Colon (tissue), 2 donors: ENCODE measurements around the gene SMYD3.
"Not testable (repeated sequence)": the region's sequence is repeated elsewhere in the genome, so short reads cannot be mapped to it uniquely, and the experiment has no call there.

ENCODE experiments used
- FAIRE-seq: peaks from 2 replicates; lab custom pipeline; 2012; peaks lifted over from hg19 to GRCh38; lab: Jason Lieb, UNC
- donor health status: control.
- donor health status: control.

The SMYD3 gene

DNA sequence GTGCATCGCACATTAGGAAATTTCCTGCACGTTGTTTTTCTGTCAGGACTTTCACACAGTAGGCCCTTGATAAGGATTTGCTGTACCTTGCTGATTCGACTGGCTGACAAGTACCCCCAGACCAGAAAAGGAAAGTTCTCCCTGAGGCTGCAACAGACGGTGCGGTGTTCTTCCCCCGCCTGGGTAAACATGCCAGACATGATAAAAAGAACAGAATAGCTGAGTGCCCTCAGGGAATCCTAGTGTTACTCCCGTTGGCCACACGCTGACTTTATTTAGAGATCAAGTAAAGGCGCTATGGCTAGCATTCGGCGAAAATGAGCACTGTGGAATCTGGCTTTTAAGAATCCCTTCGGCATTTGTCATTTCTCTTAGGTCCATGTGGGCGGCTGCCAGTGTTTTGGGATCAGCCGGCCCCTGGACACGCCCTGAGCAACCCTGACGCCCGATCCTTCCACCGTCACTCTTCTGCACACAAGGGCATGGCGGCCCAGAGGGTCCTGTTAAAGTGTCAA is 744.6 kb downstream of the SMYD3 start:
- FAIRE-seq = no peak

DNA sequence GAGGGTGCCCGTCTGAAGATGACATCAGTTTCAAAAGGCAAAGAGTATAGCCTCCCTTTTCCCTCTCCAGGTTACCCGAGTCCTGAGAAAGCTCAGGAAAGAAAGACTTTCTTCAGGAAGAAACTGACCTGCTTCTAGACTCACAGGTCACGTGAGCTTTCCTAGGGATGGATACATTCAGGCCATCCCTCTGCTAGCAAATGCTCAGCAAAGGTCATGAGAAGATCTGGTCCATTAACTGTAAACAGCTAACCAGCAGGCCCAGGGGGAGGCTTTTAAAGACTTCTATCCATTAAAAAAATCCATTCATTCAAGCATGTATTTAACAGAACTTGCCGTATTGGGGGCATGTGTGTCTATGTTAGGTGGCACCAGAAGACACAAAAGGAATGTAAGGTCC is 746.8 kb downstream of the SMYD3 start:
- FAIRE-seq = no peak

DNA sequence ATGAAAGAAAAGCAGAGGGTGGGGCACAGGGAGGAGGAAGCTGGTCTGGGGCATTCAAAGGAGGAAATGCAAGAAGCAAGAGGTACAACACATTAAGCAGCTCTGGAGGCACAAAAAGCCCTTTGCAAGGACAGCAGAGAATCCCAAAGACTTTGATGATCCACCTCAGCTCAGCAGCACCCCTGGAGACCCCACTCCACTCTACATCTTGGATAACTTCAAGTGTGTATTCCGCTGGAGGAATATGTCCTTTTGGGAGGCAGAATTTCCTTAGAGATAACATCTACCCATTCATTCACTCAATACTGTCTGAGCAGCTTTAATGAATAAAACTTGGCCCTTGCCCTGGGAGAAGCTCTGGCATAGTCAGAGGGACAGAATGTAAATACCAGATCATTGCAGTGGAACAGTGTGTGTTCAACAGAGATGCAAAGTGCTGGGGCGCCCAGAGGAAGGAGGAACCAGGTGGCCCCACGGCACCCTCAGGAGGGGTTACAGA is 752.6 kb downstream of the SMYD3 start:
- FAIRE-seq = no peak

DNA sequence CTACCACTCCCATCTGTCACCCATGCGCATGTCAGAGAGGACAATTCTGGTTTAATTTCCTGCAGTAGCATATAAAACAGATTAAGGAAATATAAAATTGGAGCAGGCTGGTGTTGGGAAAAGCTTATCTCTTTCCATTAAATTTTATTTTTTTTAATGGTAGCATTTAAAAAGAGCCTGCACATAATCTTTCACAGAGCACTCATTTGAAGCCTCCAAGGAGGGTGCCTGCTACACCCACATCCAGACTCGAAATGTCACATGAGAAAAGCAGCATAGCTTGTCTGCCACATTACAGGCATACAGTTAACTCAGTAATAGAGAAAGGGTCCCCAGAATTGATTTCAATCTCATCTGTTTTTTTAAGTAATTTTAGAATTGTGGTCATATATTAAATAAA is 753.3 kb downstream of the SMYD3 start:
- FAIRE-seq = no peak

DNA sequence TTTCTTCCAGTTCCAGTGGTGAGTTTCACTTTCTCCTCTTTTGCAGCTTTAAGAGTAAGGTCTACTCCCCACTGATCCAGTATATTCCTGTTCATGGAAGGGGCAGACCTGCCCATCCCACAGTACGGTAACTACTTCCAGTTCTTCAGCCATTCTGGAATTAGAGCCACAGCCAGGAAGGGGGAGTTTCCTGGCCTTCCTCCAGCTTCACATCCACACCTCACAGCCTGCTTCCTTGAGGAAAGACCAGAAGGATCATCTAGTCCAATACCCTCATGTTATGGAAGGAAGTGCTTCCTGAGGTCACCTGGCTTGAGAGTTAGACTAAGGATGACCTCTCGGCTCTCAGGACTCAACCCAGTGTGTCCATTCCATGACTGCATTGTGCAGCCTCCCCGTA is 754.5 kb downstream of the SMYD3 start:
- FAIRE-seq = no peak

DNA sequence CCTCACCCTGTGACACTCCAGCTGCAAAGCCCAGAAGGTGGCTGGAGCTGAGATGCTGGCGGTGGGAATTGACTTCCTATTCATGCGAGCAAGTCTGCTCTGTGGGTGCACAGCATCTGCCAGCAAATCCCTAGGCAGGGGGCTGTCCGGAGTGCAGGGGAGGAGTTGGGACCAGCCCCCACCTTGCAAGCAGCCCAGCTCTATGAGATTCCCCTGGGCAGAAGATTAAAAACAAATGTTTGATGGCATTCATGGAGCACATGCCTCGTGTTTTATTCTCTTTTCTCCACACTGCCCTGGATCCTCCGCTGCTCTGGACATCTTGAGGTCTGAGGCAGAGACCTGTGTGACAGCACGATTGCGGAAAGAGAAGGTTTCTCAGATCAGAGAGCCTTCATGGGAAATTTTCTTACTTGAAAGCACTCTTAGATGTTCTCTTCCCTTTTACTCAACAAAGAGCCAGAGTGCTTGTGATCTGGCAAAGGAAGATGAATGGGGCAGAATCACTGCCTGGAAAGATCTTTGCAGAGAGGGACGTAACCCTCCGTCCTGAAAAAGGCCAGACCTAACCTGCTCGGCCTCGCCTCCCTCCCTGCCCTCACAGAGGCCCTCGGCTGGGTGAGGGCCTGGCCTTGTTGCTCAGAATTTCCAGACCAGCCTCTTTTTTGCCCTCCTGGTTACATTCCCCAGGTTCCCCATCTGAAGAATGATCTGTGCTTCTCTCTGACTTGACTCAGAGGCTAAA is 755.2 kb downstream of the SMYD3 start:
- no peak for FAIRE-seq

DNA sequence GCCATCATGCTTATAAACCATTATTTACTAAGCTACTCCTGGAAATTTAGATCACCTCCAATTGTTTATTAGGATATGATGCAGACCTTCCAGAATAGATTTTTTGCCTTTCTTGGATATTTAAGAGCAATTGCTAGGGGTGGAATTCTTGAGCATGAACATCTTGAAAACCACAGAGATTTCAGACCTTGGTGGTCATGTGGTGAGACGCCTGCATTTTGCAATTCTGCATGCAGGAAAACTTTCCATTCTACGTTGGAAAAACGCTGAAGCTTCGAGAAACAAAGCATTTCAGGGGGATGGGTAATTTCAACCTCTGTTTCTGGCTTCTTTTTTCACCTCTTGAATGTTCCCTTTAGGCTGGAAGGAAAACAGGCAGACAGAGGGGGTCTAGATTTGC is 756.0 kb downstream of the SMYD3 start:
- FAIRE-seq = no peak

DNA sequence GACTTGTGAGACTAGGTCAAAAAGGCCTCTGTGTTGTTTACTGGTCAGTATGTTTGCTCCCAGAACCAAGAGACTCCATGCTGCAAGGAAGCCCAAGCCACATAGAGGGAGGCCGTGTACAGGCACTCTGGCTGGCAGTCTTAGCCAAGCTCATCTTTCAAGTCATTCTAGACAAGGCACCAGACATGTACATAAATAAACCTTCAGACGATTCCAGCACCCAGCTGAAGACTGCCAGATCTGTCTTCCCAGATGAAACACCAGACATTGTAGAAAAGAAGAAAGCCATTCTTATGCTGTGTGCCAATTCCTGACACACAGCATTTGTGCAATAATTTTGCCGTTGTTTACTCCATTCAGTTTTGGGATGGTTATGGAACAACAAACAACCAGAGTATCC is 756.8 kb downstream of the SMYD3 start:
- no peak for FAIRE-seq

DNA sequence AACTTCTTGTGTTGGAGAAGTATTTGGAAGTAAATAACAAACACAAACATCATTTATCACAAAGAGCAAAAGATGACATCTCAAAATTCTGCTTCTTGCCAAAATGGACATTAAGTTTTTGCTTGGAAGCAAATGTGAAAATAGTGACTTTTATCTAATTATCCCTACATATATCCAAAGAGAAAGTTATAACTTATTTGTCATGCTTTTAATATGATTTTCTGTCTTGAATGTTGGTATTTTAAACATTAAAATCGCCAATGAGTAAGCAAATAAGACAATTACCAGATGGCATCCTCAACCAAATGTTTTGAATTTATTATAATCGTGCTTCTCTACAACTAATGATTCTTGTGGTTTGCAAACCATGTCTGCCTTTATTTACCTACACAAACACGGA is 758.0 kb downstream of the SMYD3 start:
- no peak for FAIRE-seq

DNA sequence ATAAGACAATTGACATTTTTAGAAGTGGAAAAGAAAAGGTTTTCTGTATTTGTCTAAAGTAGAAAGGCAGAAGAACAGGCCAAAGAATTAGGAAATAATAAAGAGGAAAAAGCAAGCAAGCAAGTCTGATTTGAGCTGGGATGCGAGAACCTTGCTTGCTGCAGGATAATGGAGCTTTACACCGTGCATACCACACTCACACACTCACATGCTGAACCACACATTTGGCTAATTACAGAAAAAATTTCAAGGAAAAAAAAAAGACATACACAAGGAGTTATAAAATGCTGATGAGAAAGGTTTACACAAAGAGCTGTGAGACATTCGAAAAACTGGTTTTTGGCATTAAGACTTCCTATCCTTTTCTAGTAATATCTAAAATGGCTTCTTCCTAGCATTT is 758.4 kb downstream of the SMYD3 start:
- no peak for FAIRE-seq

DNA sequence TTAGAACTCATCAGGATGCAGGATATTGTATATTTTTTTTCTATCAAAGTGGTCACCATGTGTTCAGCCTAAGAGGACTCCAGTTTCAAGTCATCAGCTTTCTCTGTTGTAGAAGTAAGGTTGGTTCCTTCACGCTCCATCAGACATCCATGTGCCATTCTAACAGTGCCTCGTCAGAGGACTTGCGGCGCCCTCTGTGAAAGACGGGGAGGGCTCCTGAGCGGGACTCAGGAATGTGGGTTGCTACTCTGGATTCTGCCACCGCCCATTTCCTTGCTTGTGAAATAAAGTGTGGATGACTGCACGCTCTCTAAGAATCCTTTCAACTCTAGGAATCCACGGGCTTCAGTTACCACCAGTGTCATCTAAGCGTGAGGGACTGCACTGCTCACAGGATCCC is 758.8 kb downstream of the SMYD3 start:
- FAIRE-seq = no peak

DNA sequence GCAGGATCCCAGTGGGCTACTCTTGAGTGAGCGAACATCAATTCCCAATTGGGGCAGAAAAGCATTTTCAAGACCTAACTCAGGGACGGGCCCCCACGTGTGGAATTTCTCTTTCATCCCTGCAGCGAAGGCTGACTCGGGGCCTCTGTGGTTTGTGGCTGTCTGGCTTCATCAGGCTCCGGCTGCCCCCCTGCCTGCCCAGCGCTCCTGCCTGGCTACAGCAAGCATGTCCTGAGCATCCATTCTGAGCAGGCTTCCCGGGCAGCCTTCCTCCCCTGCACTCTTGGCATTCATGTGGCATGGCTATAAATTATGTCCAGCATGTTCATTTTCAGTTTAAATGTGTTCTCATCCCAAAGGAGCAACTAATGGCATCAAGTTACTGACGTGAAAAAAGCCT is 764.2 kb downstream of the SMYD3 start:
- no peak for FAIRE-seq

DNA sequence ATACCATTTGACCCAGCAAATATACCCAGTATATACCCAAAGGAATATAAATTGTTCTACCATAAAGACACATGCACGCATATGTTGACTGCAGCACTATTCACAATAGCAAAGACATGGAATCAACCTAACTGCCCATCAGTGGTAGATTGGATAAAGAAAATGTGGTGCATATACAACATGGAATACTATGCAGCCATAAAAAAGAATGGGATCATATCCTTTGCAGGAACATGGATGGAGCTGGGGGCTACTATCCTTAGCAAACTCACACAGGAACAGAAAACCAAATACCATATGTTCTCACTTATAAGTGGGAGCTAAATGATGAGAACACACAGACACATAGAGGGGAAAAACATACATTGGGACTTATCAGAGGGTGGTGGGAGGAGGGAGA is 766.7 kb downstream of the SMYD3 start:
- not testable (repeated sequence) for FAIRE-seq

DNA sequence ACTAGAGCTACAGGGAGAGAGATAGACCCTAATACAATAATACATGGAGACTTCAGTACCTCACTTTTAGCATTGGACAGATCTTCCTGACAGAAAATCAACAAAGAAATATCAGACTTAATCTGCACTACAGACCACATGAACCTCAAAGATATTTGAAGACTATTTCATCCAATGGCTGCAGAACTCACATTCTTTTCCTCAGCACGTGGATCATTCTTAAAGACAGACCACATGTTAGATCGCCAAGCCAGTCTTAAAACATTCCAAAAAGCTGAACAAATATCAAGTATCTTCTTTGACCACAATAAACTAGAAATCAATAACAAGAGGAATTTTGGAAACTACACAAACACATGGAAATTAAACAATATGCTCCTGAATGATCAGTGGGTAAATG is 776.3 kb downstream of the SMYD3 start:
- no peak for FAIRE-seq

DNA sequence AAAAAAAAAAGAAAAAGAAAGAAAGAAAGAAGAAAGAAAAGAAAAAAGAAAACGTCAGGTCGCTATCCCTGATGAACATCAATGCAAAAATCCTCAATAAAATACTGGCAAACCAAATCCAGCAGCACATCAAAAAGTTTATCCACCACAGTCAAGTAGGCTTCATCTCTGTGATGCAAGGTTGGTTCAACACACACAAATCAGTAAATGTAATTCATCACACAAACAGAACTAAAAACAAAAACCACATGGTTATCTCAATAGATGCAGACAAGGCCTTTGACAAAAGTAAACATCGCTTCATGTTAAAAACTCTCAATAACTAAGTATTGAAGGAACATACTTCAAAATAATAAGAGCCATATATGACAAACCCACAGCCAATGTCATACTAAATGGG is 779.0 kb downstream of the SMYD3 start:
- FAIRE-seq = not testable (repeated sequence)

DNA sequence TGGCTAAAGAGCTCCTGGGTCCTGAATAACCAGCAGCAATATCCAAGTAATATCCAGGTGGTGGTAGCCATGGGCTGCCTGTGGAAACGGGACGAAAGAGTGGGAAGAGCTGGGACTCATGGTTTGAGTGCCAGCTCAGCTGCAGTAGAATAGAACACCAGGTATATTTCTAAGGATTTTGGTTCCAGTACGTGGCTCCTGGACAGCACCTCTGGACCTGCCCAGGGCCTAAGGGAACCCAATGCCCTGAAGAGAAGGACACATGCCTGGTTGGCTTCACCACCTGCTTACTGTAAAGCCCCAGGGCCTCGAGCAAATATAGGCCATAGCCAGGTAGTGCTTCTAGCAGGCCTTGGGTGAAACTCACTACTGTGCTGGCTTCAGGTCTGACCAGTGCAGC is 785.6 kb downstream of the SMYD3 start:
- FAIRE-seq = no peak

DNA sequence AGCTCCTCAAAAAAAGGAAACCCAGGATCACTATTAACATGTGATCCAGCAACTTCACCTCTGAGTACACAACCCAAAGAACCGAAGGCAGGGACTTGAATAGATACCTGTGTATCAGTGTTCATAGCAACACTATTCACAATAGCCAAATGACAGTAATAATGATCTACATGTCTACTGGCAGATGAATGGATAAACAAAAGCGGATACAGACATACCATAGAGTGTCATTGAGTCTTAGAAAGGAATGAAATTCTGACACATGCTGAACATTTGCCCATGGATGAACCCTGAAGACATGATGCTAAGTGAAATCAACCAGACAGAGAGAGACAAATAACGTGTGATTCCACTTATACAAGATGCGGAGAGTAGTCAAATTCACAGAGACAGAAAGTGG is 788.1 kb downstream of the SMYD3 start:
- FAIRE-seq = no peak

DNA sequence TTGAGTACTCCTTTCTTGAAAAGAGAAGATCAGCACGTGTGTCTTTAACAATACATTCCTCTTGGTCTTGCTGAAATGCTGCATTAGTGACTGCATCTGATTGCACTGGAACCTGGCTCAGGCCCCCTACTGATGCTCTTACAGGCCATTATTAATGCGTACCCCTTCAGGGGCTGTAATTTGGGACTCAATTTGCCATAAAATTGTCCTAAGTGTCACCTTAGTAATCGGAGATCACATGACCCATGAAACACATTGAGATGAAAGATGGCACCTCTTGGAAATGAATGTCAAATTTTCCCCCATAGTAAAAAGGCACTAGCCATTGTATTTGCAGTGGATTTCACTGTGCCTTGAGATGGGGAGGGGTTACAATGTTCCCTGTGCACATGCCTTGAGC is 789.0 kb downstream of the SMYD3 start:
- FAIRE-seq = no peak

DNA sequence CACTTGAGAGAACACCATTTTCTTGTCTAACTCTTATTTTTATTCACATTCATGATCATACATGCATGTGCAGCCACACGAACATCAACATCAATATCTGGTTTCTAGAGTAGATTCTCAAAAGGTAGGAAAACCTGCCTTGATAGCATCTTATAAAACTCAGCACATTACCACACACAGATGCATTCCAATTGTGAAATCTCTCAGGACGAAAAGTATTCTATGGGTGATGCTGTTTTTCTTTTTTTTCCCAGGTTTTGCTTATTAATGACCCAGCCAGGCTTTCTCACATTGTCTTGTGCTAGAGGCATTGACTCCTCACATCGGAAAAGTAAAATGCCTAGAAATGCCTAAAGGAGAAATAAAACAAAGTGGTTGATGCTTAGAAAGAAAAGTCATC is 789.5 kb downstream of the SMYD3 start:
- no peak for FAIRE-seq

DNA sequence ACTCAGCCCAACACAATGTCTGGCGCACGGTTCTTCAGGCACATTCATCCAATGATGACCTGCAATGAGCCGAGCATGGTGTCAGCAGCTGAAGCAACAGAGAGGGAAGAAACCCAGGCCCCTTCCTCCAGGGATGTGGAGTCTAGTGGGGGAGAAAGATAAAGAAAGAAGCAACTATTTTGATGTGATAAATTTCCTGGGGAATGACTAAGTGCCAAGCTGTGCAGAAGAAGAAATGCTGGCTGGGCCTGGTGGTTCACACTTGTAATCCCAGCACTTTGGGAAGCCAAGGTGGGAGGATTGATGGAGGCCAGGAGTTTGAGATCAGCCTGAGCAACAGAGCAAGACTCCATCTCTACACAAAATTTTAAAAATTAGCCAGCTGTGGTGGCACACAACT is 790.5 kb downstream of the SMYD3 start:
- no peak for FAIRE-seq

DNA sequence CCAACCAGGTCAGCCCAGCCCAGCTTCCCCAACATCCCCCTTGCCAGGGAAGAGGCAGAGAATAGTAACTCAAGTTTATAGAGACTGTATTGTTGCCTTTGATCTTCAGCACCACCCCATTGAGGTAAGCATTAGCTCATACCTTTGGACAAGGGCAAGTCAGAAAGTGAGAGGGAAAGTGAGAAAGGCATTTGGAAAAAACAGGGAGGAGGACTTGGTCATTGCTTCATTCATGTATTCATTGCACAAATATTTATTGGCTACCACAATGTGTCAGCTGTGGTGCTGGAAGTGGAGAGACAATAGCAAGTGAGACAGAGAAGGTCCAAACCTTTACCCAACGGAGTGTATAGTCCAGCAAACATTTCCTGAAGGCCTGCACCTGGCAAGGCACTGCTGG is 791.1 kb downstream of the SMYD3 start:
- no peak for FAIRE-seq

DNA sequence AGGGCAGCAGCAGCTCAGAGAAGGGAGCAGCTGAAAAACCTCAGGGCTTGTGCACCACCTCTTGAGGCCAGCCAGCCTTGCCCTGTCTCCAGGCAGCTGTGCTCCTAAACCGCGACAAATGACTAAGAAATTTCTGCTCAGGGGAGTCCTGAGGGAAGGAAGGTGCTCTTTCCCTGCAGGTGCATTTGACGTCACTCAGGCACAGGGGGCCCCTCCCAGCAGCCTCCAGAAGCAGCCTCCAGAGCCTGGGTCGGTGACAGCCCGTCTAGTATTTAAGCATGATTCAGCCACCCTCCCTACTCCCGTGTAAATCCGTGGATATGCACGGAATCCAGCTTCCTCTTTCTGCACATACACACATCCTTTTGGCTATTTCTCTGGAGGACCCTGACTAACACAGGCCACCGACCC is 791.8 kb downstream of the SMYD3 start:
- no peak for FAIRE-seq

DNA sequence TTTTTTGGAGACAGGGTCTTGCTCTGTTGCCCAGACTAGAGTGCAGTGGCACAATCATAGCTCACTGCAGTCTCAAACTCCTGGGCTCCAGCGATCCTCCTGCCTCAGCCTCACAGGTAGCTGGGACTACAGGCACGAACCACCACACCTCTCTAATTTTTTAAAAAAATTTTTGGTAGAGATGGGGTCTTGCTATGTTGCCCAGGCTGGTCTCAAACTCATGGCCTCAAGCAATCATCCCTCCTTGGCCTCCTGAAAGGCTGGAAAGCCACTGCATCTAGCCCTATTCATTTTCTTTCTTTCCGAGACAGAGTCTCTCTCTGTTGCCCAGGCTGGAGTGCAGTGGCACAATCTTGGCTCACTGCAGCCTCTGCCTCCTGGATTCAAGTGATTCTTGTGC is 793.1 kb downstream of the SMYD3 start:
- FAIRE-seq = not testable (repeated sequence)
